ENCODE measurements around the gene NOX5.

The NOX5 gene

DNA sequence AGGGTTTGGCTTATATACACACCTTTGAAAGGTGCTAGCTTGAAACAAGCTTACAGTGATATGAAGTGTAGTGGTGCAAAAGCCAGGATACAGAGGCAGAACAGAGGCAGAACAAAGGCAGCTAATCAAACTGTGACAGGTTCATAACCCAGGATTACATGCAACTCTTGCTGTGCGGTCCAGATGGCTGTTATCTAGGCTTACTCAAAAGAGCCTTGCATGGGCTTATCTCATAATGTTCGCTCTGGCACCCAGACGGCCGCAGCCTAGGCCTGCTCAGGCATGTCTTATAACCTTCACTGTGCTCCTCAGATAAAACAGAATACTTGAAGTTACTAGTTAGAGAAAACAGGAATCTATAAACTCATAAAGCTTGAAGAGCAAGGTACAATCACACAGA, 22.8 kb upstream of the NOX5 start:
- DNase-seq: no peak

GRCh38 chr15:68992696-68993095, 21.8 kb upstream of the NOX5 start:
- no peak for DNase-seq

DNA sequence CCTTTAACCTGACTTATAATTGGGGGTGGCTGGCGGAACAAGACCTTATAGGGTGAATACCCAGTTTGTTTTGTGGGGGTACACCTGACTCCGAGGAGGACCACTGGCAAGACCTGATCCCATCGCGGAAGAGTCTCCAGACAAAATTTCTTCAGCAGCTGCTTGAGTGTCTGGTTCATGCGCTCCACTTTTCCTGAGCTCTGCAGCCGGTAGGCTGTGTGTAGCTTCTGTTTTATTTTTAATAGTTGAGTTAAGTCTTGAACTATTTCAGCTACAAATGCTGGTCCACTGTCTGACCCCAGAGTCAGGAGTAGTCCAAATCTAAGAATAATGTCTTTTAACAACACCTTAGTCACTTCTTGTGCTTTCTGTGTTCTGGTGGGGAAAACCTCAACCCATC, 21.2 kb upstream of the NOX5 start:
- no peak for DNase-seq

DNA sequence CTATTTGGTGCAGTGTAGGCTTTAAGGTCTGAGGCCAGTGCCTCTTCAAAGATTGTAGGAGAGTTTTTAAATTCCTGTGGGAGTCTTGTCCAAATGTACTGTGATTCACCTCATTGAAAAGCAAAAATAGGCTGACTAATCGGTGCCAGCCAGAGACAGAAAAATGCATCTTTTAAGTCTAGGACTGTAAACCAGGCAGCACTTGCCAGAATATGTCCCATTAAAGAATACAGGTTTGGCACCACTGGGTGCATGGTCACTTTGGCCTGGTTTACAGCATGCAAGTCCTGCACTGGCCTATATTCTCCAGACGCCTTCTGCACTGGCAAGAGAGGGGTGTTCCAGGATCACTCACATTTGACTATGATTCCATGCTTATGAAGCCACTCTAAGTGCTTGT, 20.3 kb upstream of the NOX5 start:
- DNase-seq: no peak

DNA sequence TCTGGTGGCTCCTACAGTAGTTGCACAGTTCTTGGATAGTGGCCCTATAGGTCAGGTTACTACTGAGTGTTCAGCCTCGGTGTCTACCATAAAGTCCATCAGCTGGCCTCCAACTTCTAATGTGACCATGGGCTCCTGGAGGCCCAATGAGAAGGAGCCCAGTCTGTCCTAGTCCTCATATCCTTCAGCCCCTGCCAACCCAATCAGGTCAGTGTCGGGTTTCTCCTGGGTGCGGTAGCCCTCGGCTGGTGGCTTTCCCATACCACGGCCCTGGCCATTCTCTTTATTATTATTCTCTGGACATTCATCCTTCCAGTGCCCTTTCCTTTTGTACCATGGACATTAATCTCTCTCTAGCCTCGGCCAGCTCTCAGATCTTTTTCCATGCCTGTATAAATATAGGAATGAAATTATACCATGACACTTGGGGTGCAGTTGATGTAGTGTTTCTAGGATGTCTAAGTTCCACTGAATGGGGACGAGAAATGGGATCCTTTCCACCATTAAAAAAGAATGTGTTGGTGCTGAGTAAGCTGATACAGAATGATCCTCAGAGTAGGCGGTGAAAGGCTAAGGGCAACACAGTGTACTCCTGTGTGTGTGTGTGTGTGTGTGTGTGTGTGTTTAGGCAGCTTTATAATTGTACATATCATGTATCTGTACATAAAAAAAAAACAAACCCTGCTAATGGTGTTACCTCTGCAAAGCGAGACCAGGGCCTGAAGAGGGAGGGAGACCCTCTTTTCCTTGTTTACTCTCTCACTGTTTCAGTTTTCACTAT, 19.3 kb upstream of the NOX5 start:
- DNase-seq: no peak

GRCh38 chr15:68997050-68997449, 17.4 kb upstream of the NOX5 start:
- DNase-seq: no peak

- DNase-seq: no peak
These were observed 16.3 kb upstream of the NOX5 start for GRCh38 chr15:68997930-68998777.

DNA sequence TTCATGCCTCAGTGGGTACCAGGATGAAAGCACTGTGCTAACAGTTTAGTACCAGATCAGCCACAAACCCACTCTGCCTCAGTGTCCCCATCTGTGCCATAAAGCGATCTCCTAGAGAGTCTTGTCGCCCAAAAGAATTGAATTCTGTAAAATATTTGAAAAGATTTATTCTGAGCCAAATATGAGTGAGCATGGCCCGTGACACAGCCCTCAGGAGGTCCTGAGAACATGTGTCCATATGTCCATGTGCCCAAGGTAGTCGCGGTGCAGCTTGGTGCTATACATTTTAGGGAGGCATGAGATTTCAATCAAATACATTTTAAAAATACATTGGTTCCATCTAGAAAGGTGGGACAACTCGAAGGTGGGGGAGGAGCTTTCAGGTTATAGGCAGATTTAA, 15.4 kb upstream of the NOX5 start:
- DNase-seq: no peak

DNA sequence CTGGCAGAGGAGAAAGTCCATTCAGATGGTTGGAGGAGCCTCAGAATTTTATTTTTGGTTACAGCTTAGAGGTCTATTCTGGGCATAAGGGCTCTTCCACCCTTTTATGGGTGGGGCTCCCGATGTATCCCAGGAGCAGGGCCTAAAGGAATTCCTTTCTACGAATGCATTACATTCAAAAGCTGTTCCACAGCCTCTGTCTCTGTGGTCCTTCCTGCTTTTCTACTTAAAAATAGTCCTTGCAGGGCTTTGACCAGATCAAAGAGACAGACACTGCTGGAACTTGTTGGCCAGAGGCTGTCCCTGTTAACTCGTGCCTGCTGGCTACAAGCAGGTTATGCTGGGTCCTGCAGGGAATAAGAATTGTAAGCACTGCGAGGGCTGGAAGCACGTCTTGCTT, 14.4 kb upstream of the NOX5 start:
- no peak for DNase-seq

GRCh38 chr15:69000725-69001503, 13.6 kb upstream of the NOX5 start:
- no peak for DNase-seq

- no peak for DNase-seq
These were observed 11.7 kb upstream of the NOX5 start for GRCh38 chr15:69002783-69003182.

GRCh38 chr15:69004011-69004410, 10.5 kb upstream of the NOX5 start:
- no peak for DNase-seq

GRCh38 chr15:69008056-69008455, 6.4 kb upstream of the NOX5 start:
- no peak for DNase-seq

GRCh38 chr15:69009341-69009740, 5.2 kb upstream of the NOX5 start:
- no peak for DNase-seq

- DNase-seq: no peak
These were observed 2.9 kb upstream of the NOX5 start for GRCh38 chr15:69011641-69012040.

DNA sequence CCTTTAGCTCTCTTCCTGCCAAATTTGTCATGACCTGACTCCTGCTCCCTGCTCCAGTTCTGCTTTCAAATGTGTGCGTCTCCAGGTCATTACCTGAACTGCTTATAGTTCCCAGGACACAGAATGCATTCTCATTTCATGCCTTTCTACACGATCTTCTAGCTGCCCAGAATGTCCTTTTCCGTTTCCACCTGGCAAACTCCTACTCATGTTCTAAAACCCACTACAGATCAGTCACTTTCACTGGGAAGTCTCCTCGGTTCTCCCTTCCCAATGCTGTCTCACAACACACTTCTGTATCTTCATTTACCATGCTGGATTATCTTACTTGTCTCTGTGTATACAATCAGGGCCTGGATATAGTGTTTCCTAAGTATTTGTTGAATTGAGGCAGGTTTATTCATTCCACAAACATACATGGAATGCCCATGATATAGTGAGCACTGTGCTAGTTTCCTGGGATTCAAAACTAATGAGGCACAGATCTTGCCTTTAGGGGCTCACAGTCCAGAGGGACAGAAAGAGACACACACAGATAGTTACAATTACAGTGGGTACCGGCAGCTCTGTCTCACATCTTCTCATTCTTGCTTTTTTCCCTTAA, 1.6 kb upstream of the NOX5 start:
- DNase-seq: no peak

DNA sequence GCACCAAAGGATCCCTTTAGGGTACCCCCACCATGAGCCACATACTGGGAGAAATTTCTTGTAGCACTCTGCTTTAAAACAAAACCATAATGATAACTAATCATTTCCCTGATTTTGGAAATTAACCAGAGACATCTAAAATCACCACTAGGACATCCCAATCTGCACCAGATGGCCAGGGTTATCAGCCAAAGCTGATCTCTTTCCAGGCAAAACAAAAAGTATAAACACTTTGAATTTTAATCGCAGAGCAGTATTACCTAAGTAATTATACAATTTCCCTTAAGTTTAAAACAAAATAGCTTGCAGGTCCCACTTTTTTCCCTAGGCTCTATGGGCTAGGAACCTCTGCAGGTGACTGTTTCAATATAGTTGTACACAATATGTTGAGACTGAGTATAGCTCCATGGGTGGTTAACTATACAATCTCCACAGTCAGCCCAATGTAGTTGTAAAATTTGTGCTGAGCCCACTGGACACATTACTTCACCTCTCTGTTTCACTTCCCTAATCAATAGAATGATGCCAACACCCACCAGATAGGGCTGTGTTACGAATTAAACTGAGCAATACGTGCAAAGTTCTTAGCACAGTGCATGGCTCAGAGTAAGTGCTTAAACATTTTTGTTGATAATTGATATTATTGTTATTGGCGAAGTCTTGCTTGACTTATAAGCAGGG, 629 bp upstream of the NOX5 start:
- no peak for DNase-seq

GRCh38 chr15:69015591-69015990, 1.1 kb downstream of the NOX5 start:
- no peak for DNase-seq

GRCh38 chr15:69016021-69016595, 1.6 kb downstream of the NOX5 start:
- no peak for DNase-seq

- no peak for DNase-seq
These were observed 3.5 kb downstream of the NOX5 start for GRCh38 chr15:69017978-69018377.

GRCh38 chr15:69018951-69019350, 4.5 kb downstream of the NOX5 start:
- no peak for DNase-seq

- no peak for DNase-seq
These were observed 7.4 kb downstream of the NOX5 start for GRCh38 chr15:69021895-69022294.

Measured in CD4-positive, alpha-beta T cell treated with Interleukin-6 for 4 hours (primary cell).